ENCODE data around the gene LANCL3. TPM values are rescaled to one million over a fixed set of nuclear protein-coding genes. Genes with fewer than 3 reads are reported as not detected.
A peak's percentile ranks its signal among the peaks of the same experiment; 100 is the strongest.
"Not testable (repeated sequence)": the region's sequence is repeated elsewhere in the genome, so short reads cannot be mapped to it uniquely, and the experiment has no call there.

Gene LANCL3
- total RNA-seq, 4 donors from 2014 or later, result 0.93 to 2.4 (median 1.7) TPM

- TF ChIP-seq CTCF (IDR thresholded peaks at IDR 0.05) (no peak), POLR2A (IDR thresholded peaks at IDR 0.05) (no peak)
- peak in 1 of 2 donors; percentile 13 for DNase-seq (ENCODE audit: low spot score in 2 of 2)
- no peak overlapping the region for H3K4me3 ChIP-seq (ENCODE audit: low read depth, poor library complexity, severe bottlenecking)
- 31 to 32% methylated on average over 6 of the region's 6 CpGs for WGBS, 2 donors
- intact Hi-C loops (cut with DNase I; ENCODE audit: low total_unique reads), result no loop called here
Observed at GRCh38 chrX:37644381-37645305, 73.2 kb downstream of the LANCL3 start.

GRCh38 chrX:37646254-37646653, 74.8 kb downstream of the LANCL3 start:
- intact Hi-C loops (cut with DNase I; ENCODE audit: low total_unique reads), result no loop called here
- DNase-seq (ENCODE audit: low spot score in 2 of 2), result no peak
- no peak for TF ChIP-seq CTCF (IDR thresholded peaks at IDR 0.05)
- TF ChIP-seq POLR2A (IDR thresholded peaks at IDR 0.05), result no peak
- H3K4me3 ChIP-seq (ENCODE audit: low read depth, poor library complexity, severe bottlenecking), result no peak overlapping the region

GRCh38 chrX:37650879-37651278, 79.4 kb downstream of the LANCL3 start:
- 92% methylated on average over 2 of the region's 2 CpGs for WGBS, 2 donors
- DNase-seq (ENCODE audit: low spot score in 2 of 2), result not testable (repeated sequence)

GRCh38 chrX:37651921-37652452, 80.5 kb downstream of the LANCL3 start:
- no peak for DNase-seq (ENCODE audit: low spot score in 2 of 2)
- 32 to 56% methylated on average over 1 of the region's 1 CpG for WGBS, 2 donors
- intact Hi-C loops (cut with DNase I; ENCODE audit: low total_unique reads), result no loop called here
- no peak overlapping the region for H3K4me3 ChIP-seq (ENCODE audit: low read depth, poor library complexity, severe bottlenecking)
- TF ChIP-seq CTCF (IDR thresholded peaks at IDR 0.05), result no peak
- no peak for TF ChIP-seq POLR2A (IDR thresholded peaks at IDR 0.05)

More at GRCh38 chrX:37650879-37651278, 79.4 kb downstream of the LANCL3 start:
- H3K4me3 ChIP-seq (ENCODE audit: low read depth, poor library complexity, severe bottlenecking); intact Hi-C loops (cut with DNase I; ENCODE audit: low total_unique reads): not testable (repeated sequence)

GRCh38 chrX:37652589-37653231, 81.2 kb downstream of the LANCL3 start:
- 83 to 92% methylated on average over 8 of the region's 8 CpGs for WGBS, 2 donors
- no peak overlapping the region for H3K4me3 ChIP-seq (ENCODE audit: low read depth, poor library complexity, severe bottlenecking)
- TF ChIP-seq CTCF (IDR thresholded peaks at IDR 0.05) (no peak), POLR2A (IDR thresholded peaks at IDR 0.05) (no peak)
- intact Hi-C loops (cut with DNase I; ENCODE audit: low total_unique reads), result no loop called here
- no peak for DNase-seq (ENCODE audit: low spot score in 2 of 2)

GRCh38 chrX:37653397-37654085, 82.1 kb downstream of the LANCL3 start:
- intact Hi-C loops (cut with DNase I; ENCODE audit: low total_unique reads), result no loop called here
- WGBS, 2 donors, result 83% methylated on average over 1 of the region's 1 CpG
- no peak overlapping the region for H3K4me3 ChIP-seq (ENCODE audit: low read depth, poor library complexity, severe bottlenecking)
- no peak for DNase-seq (ENCODE audit: low spot score in 2 of 2)
- no peak for TF ChIP-seq POLR2A (IDR thresholded peaks at IDR 0.05)
- TF ChIP-seq CTCF (IDR thresholded peaks at IDR 0.05), result no peak
